ENCODE results near the gene USP17L25.
"Not testable (repeated sequence)": the region's sequence is repeated elsewhere in the genome, so short reads cannot be mapped to it uniquely, and the experiment has no call there.

Gene USP17L25, protein sequence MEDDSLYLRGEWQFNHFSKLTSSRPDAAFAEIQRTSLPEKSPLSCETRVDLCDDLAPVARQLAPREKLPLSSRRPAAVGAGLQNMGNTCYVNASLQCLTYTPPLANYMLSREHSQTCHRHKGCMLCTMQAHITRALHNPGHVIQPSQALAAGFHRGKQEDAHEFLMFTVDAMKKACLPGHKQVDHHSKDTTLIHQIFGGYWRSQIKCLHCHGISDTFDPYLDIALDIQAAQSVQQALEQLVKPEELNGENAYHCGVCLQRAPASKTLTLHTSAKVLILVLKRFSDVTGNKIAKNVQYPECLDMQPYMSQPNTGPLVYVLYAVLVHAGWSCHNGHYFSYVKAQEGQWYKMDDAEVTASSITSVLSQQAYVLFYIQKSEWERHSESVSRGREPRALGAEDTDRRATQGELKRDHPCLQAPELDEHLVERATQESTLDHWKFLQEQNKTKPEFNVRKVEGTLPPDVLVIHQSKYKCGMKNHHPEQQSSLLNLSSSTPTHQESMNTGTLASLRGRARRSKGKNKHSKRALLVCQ

DNA sequence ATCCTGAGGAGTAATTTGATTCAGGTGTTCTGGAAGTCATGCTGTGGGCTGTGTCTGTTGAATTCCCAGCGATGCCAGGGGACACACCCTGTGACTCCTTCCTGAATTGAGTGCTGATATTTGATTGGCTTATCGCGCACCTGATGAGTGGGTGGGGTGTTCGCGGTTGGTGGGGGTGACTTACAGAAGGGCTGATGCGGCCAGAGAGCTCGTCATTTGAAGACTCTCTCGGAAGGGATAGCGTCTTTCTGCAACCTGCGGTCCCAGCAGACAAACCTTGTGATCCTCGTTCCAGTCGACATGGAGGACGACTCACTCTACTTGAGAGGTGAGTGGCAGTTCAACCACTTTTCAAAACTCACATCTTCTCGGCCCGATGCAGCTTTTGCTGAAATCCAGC, at the start of gene USP17L25:
Gene USP17L25 (plus strand): TSS at position 301 of the 400 bp plus-strand sequence. CDS start 0 bp downstream, at position 301.
- DNase-seq = not testable (repeated sequence)

- not testable (repeated sequence) for DNase-seq
These were observed 5.5 kb upstream of the USP17L25 start for GRCh38 chr4:9324191-9324590.

DNA sequence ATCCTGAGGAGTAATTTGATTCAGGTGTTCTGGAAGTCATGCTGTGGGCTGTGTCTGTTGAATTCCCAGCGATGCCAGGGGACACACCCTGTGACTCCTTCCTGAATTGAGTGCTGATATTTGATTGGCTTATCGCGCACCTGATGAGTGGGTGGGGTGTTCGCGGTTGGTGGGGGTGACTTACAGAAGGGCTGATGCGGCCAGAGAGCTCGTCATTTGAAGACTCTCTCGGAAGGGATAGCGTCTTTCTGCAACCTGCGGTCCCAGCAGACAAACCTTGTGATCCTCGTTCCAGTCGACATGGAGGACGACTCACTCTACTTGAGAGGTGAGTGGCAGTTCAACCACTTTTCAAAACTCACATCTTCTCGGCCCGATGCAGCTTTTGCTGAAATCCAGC, 4.8 kb upstream of the USP17L25 start, which contains the start of gene USP17L24:
Gene USP17L24 (plus strand): TSS at position 301 of the 400 bp plus-strand sequence. CDS start 0 bp downstream, at position 301.
- not testable (repeated sequence) for DNase-seq

- not testable (repeated sequence) for DNase-seq
These were observed 4.6 kb downstream of the USP17L25 start, which contains the start of gene USP17L26 for GRCh38 chr4:9334358-9334757. Gene USP17L26 (plus strand): TSS chr4:9334658. CDS start chr4:9334658, 0 bp downstream.

- not testable (repeated sequence) for DNase-seq
These were observed 9.4 kb downstream of the USP17L25 start, which contains the start of gene USP17L5 for GRCh38 chr4:9339103-9339502. Gene USP17L5 (plus strand): TSS chr4:9339403. CDS start chr4:9339403, 0 bp downstream.

DNA sequence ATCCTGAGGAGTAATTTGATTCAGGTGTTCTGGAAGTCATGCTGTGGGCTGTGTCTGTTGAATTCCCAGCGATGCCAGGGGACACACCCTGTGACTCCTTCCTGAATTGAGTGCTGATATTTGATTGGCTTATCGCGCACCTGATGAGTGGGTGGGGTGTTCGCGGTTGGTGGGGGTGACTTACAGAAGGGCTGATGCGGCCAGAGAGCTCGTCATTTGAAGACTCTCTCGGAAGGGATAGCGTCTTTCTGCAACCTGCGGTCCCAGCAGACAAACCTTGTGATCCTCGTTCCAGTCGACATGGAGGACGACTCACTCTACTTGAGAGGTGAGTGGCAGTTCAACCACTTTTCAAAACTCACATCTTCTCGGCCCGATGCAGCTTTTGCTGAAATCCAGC, 14.1 kb downstream of the USP17L25 start, which contains the start of gene USP17L27:
Gene USP17L27 (plus strand): TSS at position 301 of the 400 bp plus-strand sequence. CDS start 0 bp downstream, at position 301.
- DNase-seq = not testable (repeated sequence)

DNA sequence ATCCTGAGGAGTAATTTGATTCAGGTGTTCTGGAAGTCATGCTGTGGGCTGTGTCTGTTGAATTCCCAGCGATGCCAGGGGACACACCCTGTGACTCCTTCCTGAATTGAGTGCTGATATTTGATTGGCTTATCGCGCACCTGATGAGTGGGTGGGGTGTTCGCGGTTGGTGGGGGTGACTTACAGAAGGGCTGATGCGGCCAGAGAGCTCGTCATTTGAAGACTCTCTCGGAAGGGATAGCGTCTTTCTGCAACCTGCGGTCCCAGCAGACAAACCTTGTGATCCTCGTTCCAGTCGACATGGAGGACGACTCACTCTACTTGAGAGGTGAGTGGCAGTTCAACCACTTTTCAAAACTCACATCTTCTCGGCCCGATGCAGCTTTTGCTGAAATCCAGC, 18.9 kb downstream of the USP17L25 start, which contains the start of gene USP17L28:
Gene USP17L28 (plus strand): TSS at position 301 of the 400 bp plus-strand sequence. CDS start 0 bp downstream, at position 301.
- not testable (repeated sequence) for DNase-seq

GRCh38 chr4:9350866-9351265, 21.2 kb downstream of the USP17L25 start:
- DNase-seq = not testable (repeated sequence)

- not testable (repeated sequence) for DNase-seq
These were observed 23.6 kb downstream of the USP17L25 start, which contains the start of gene USP17L29 for GRCh38 chr4:9353338-9353737. Gene USP17L29 (plus strand): TSS chr4:9353638. CDS start chr4:9353638, 0 bp downstream.

GRCh38 chr4:9362829-9363228, 33.1 kb downstream of the USP17L25 start, which contains the start of gene USP17L30:
Gene USP17L30 (plus strand): TSS chr4:9363129. CDS start chr4:9363129, 0 bp downstream.
- not testable (repeated sequence) for DNase-seq

GRCh38 chr4:9379881-9380280, 50.2 kb downstream of the USP17L25 start:
- not testable (repeated sequence) for DNase-seq
